NCI-H2196 treated with DMSO at 0.1 percent for 48 hours (cell line): ENCODE measurements around the gene PTPRM.

ENCODE experiments used
- DNase-seq: peaks from one replicate; lab custom pipeline; 2025; ENCODE audit not compliant: unreplicated experiment; lab: John Stamatoyannopoulos, UW

Gene PTPRM

GRCh38 chr18:7598167-7599047 is 31.3 kb downstream of the PTPRM start:
- no peak for DNase-seq

GRCh38 chr18:7600036-7600435 is 32.9 kb downstream of the PTPRM start:
- no peak for DNase-seq

DNA sequence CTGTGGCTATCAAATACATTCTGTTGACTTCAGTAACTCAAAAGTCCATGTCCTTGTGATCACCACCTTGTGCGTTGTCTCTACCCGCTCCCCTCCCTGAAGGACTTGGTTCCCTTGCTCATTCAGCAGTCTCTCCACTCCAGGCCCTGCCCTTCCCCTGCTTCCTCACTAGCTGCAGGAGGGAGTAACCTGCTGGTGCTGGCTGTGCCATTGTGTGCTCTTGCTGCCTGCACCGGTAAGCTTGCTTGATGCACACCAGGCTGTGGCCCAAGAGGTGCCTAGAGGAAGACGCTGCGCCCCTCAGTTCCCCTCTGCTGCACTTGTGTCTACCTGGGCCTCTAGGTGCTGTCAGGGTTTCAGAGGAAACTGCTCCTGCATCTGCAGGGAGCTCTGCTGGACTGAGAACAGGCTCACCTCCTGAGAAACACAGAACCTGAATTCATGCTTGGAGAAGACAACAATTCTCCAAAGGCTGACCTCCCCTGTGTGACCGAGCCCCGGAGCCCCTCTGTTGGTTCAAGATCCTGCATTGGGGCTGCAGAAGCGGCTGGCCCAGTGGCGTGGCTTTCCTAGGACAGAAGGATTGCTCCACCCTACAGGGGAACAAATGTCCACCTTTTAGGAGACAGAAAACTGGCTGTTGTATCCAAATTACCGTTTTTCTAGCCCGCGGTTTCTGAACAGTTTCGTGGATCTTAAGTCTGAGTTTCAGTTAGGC is 33.6 kb downstream of the PTPRM start:
- no peak for DNase-seq

DNA sequence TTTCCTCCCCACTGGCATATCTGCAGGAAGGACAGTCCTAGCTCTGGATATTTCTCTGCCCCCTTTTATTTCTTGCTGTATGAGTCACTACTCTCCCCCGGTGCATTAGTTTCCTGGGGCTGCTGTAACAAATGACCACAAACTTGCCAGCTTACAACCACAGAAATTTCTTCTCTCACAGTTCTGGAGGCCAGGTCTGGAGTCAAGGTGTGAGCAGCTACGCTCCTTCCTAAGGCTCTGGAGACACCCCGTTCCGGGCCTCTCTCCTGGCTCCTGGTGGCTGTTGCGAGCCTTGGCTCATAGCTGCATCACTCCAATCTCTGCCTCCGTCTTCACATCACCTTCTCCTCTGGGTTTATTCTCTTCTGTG is 34.1 kb downstream of the PTPRM start:
- DNase-seq = no peak

- DNase-seq = no peak
Observed at GRCh38 chr18:7601936-7602335, 34.8 kb downstream of the PTPRM start.

DNA sequence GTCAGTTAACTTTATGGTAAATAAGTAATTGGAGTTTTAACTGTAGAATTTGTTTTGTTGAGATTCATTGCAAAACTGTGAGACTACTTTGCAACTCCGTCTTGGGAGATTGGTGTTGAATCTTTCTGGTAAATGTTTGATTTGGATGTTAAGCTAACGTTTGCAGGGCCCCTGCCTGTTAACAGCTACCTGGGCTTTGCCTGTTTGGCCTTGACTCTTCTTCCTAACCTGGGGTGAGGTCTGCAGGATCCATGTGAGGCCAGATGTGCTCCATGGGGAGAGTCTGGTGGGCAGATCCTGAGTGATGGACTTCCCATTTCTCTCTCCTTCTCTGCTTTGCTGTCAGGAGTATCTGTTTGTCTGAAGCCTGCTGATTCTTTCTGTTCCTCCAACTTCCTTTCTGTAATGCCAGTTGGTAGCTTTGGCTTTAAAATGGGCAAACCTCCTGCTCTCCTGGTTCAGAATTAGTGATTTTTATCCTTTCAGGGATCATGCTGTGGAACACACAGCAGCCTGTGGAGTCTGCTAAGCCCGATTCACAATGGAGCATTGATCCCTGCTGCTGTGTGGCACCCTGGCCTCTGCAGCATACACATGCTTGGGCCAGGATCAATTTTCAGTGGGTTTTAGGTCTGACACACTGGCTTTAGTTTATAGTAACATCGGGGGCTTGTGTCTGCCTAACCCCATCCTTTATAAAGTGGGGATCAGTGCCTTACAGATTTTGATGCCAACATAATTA is 36.3 kb downstream of the PTPRM start:
- DNase-seq = no peak

- no peak for DNase-seq
Observed at GRCh38 chr18:7604361-7604760, 37.2 kb downstream of the PTPRM start.

DNA sequence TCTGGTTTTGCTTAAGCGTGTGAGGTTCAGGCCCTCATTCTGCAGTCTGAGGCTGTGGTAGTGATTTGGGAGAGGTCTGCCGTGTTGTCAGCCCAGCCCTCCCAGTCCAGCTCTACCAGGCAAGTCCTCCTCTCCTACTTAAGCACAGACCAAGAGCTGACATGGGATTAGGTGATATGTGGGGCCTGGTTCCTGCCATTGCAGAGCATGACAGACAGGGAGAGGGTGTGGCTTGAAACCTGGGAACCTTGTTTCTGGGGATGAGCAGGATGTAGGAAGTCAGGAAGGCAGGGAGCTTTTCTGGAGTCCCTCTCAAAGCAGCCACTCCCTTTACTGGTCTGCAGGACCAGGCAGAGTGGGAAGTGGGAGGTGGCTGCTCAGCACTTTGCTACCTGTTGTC is 38.6 kb downstream of the PTPRM start:
- DNase-seq = no peak

DNA sequence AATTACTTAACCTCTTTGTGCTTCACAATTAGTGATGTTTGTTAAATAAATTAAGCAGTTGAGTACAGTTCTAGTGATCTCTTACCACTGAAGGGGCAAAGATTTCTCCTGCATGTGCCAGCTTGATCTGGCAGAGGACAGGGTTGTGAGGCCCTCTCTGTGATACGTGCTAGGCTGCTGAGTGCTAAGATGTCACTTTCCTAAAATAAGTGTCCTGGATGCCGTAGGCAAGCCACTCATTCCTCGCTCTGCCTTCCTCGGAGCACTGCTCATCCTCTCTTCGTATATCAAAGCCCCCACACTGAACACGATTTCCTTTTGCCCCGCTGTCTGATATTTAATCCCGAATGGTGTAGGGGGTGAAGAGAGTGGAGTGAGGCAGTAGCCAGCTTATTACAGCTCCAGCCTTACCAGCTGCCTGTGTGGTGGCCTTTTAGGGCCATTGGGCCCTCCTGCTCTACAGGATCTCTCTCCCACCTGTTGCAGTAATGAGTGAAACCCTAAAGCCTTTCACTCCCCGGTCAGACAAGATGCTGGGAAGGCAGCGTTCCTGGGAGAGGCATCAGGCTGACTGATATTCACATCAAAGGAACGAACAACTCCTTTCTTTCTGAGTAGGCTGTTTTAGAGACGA is 40.5 kb downstream of the PTPRM start:
- no peak for DNase-seq

GRCh38 chr18:7608174-7608550 is 41.0 kb downstream of the PTPRM start:
- DNase-seq = no peak

DNA sequence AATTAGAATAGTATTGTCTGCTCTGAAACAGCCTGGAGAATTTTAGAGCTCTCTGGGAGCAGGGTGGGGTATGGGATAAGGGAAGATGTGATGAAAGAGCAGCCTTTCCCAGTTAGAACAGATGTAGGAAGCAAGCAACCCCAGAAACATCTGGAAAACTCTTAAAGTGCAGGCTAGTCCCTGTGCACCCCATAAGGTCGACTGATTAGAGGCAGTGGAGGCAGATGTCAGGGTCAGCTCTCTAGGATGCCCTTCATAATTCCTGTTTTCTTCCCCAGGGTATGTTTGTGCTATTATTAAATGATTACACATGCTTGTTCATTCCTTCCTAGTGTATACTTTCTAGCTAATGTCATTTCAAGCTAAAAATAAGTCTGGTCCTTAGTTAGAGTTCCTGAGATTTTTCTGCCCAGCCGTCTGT is 41.7 kb downstream of the PTPRM start:
- DNase-seq = no peak

- no peak for DNase-seq
Observed at GRCh38 chr18:7609617-7610016, 42.5 kb downstream of the PTPRM start.

DNA sequence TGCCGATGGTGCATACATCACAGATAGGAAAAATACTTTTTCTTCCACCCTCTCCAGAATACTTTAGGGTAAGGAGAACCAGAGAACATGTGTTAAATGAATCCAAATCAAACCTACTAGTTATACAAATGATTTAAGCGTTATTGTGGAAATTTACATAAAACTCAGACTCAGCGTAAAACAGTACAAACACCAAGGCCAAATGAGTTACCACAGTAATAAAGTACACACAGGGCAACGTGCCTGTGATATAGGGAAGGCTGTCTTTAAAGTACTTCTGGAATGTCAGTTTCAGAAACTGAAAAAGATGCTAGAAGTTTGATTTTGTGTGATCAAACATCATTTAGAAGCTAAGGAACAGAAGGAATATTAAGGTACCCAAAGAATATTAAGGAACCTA is 46.9 kb downstream of the PTPRM start:
- DNase-seq = no peak

GRCh38 chr18:7615840-7616239 is 48.7 kb downstream of the PTPRM start:
- no peak for DNase-seq

GRCh38 chr18:7616661-7617060 is 49.5 kb downstream of the PTPRM start:
- no peak for DNase-seq

DNA sequence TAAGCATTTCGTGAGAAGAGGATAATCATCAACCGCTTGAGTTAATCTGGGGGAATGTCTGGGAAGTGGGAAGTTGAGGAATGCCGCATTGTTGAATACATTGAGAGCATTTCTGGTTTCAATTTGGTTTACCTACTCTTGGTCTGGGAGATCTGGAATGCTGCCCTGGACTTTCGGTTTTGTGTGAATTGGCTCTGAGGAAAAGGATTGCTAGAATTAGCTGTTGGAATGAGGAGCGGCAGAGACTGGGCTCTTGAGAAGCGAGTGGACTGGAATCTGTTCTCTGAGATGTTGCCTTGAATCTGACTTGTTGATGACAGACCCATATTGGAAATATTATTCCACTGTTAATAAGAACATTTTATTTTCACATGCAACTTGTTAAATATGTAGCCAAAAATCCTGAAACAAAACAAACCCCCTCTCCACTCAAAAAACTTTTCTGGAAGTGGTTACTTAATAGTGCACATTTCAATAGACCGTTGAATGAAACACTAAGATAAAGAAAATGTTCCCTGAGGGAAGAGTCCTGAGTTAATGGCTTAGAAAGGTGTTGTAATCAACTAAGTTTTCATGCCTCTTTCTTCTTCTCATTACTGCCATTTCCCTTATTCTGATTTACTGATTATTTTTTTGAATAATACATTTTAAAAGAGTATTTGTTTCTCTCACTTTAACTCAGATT is 50.8 kb downstream of the PTPRM start:
- DNase-seq = no peak

- no peak for DNase-seq
Observed at GRCh38 chr18:7618891-7619442, 51.9 kb downstream of the PTPRM start.

DNA sequence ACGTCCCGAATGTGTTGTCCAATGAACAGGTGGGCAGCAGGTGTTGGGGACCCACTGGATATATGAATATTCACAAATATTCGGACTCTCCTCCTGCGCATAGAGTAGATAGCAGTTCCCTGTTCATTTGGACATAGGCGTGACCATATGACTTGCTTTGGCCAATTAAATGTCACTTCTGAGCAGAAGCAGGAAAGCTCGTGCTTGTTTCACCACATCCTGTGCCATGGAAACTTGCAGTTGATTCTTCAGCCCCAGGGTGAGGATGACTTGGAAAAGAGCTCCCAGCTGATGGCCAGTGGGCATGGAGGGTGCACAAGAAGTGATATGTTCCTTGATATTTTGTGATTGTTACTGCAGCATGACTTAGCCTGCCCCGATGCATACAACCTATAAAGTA is 52.6 kb downstream of the PTPRM start:
- DNase-seq = no peak

DNA sequence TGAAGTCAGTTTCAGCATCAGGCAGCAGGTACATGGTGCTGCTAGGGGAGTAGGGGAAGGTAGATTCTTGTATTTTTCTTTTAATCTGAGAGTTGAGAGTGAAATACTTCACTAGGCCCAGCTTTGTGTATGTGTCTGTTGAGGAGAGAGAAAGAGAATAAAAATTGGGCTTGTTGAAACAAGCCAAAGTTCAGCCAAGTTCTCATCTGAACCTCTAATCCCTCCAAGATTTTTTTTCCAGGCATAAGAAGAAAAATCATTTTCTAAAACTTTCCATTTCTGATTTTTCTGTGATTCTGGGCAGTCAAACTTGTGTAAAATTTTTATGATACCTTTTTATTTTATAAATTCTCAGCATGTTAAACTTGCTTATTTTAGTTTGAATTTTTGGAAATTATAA is 55.6 kb downstream of the PTPRM start:
- no peak for DNase-seq

DNA sequence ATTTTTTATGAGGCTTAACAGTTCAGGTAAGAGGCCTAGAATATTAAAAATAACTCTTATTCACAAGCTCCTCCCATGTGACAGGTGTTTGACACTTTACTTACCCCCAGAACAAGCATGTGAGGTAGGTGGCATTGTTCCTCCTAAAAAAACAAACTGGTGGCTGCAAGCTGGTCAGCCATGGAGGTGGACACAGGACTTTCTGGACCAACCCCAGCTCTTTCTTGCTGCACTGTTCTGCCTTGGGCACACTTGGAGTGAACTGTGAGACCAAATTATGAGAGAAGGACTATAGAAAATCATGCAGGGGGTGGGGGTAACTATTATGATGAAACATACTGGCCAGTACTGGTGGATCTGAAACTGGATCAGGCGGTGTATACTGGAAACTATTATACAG is 56.6 kb downstream of the PTPRM start:
- no peak for DNase-seq

- DNase-seq = no peak
Observed at GRCh38 chr18:7624697-7625096, 57.6 kb downstream of the PTPRM start.
